Amniotic stem cell (primary cell): ENCODE data around the gene COPB1.
A peak's percentile ranks its signal among the peaks of the same experiment; 100 is the strongest.

Source experiments
- DNase-seq: peaks from one replicate; lab custom pipeline; 2025; lab: John Stamatoyannopoulos, UW

Gene COPB1

GRCh38 chr11:14424096-14424495 lies 75.5 kb downstream of the COPB1 start:
- no peak for DNase-seq

GRCh38 chr11:14423633-14424032 lies 76.0 kb downstream of the COPB1 start:
- DNase-seq: no peak

- DNase-seq: no peak
Measured at GRCh38 chr11:14422814-14423182, 76.8 kb downstream of the COPB1 start.

GRCh38 chr11:14422052-14422813 lies 77.4 kb downstream of the COPB1 start:
- peak; percentile 98 for DNase-seq

- no peak for DNase-seq
Measured at GRCh38 chr11:14420223-14420622, 79.4 kb downstream of the COPB1 start.

- DNase-seq: no peak
Measured at GRCh38 chr11:14418801-14419417, 80.7 kb downstream of the COPB1 start.

GRCh38 chr11:14417617-14418374 lies 81.8 kb downstream of the COPB1 start:
- DNase-seq: no peak

- no peak for DNase-seq
Measured at GRCh38 chr11:14417186-14417585, 82.4 kb downstream of the COPB1 start.

GRCh38 chr11:14414470-14415461 lies 84.8 kb downstream of the COPB1 start:
- DNase-seq: no peak

GRCh38 chr11:14413307-14414069 lies 86.1 kb downstream of the COPB1 start:
- no peak for DNase-seq

- DNase-seq: peak; percentile 81
Measured at GRCh38 chr11:14411818-14412217, 87.8 kb downstream of the COPB1 start.

- DNase-seq: no peak
Measured at GRCh38 chr11:14409891-14410290, 89.7 kb downstream of the COPB1 start.

- no peak for DNase-seq
Measured at GRCh38 chr11:14408612-14409011, 91.0 kb downstream of the COPB1 start.
